A549 (cell line): ENCODE data around the gene OVOL2. TPM values are rescaled to one million over a fixed set of nuclear protein-coding genes. Genes with fewer than 3 reads are reported as not detected.
A peak's percentile ranks its signal among the peaks of the same experiment; 100 is the strongest.

Experiments
- ATAC-seq, 2 experiments: fragments of 200-7000 bp in 1 of 2; fragments of >200 bp in 1 of 2; cut with Nextera tagmentation in 1 of 2; cut with Tn5 transposase in 1 of 2; 3 replicates each; pipeline versions ENCODE4 v1.8.0 to v1.9.1; 2018 to 2020; ENCODE audit warnings: mild to moderate bottlenecking in 1 of 2, moderate library complexity in 1 of 2
- CTCF ChIA-PET: fragments of 300-600 bp; sonication (Branson Sonifier 250); formaldehyde crosslinking; extraction: SDS; loops from one replicate; lab custom pipeline; 2021; ENCODE audit warnings: antibody characterized with exemption, inconsistent platforms; lab: Yijun Ruan, JAX
- POLR2A ChIA-PET: fragments of 350-600 bp; formaldehyde crosslinking; extraction: SDS; loops from one replicate; lab custom pipeline; 2021; ENCODE audit warnings: antibody characterized with exemption, inconsistent platforms; lab: Yijun Ruan, JAX
- DNase-seq, 2 experiments: peaks; one replicate each; pipeline versions ENCODE4 v3.0.0 to v3.0.0-alpha.2; 2011 to 2016; ENCODE audit warnings: low read depth in 1 of 2, low spot score in 1 of 2
- FAIRE-seq: peaks from 2 replicates; lab custom pipeline; 2011; peaks lifted over from hg19 to GRCh38; lab: Jason Lieb, UNC
- H3K27ac ChIP-seq, 2 experiments: fragments of >200 bp; sonication (Bioruptor Twin); formaldehyde crosslinking; 3 replicates each; pipeline ENCODE4 v1.5.1; 2016 to 2017
- H3K4me1 ChIP-seq: fragments of >200 bp; sonication (Bioruptor Twin); formaldehyde crosslinking; 3 replicates; pipeline ENCODE4 v1.6.1; 2016
- H3K4me2 ChIP-seq: fragments of >200 bp; sonication (Bioruptor Twin); formaldehyde crosslinking; 3 replicates; pipeline ENCODE4 v1.6.1; 2016
- H3K4me3 ChIP-seq: fragments of >200 bp; sonication (Bioruptor Twin); formaldehyde crosslinking; 3 replicates; pipeline ENCODE4 v1.5.1; 2016
- H3K9me3 ChIP-seq: fragments of >200 bp; sonication (Bioruptor Twin); formaldehyde crosslinking; 3 replicates; pipeline ENCODE4 v1.6.1; 2016
- CBX2 ChIP-seq: fragments of 200-600 bp; sonication (generic); IDR thresholded peaks from 2 replicates; pipeline ENCODE4 v1.6.1; 2016; ENCODE audit warnings: low read depth, mild to moderate bottlenecking, borderline replicate concordance
- CBX8 ChIP-seq: fragments of 200-600 bp; sonication (generic); IDR thresholded peaks from 2 replicates; pipeline ENCODE4 v1.6.1; 2016
- CEBPB ChIP-seq, 2 experiments: fragments of >200 bp in 1 of 2; sonication (Bioruptor Twin) in 1 of 2; formaldehyde crosslinking in 1 of 2; IDR thresholded peaks; 2 replicates each; pipeline ENCODE4 v1.6.1; 2012 to 2016
- EHMT2 ChIP-seq: fragments of 200-600 bp; sonication (generic); IDR thresholded peaks from 2 replicates; pipeline ENCODE4 v1.6.1; 2016; ENCODE audit warnings: antibody characterized with exemption, low read depth, mild to moderate bottlenecking, moderate library complexity
- EP300 ChIP-seq, 2 experiments: fragments of >200 bp; sonication (Bioruptor Twin); formaldehyde crosslinking; IDR thresholded peaks; 2 replicates in 1 of 2; 3 replicates in 1 of 2; pipeline ENCODE4 v1.6.1; 2016 to 2017
- ESRRA ChIP-seq: fragments of 150-350 bp; IDR thresholded peaks from 2 replicates; pipeline ENCODE4 v1.6.1; 2014; ENCODE audit warnings: mild to moderate bottlenecking, low read length, borderline replicate concordance
- FOXS1 ChIP-seq: fragments of 250-450 bp; sonication (Bioruptor Pico); IDR thresholded peaks from 2 replicates; pipeline ENCODE4 v1.5.0; 2020; ENCODE audit warnings: mild to moderate bottlenecking, moderate library complexity
- HDAC2 ChIP-seq: fragments of 200-600 bp; sonication (generic); IDR thresholded peaks from 2 replicates; pipeline ENCODE4 v1.6.1; 2016
- HOXA7 ChIP-seq: fragments of 250-450 bp; sonication (Bioruptor Pico); IDR thresholded peaks from 2 replicates; pipeline ENCODE4 v1.5.0; 2020; ENCODE audit warnings: mild to moderate bottlenecking, moderate library complexity
- HOXB5 ChIP-seq: fragments of 250-450 bp; sonication (Bioruptor Pico); IDR thresholded peaks from 2 replicates; pipeline ENCODE4 v1.5.0; 2020; ENCODE audit warnings: mild to moderate bottlenecking, moderate library complexity
- MAFK ChIP-seq: fragments of 450-650 bp; IDR thresholded peaks from 2 replicates; pipeline ENCODE4 v1.6.1; 2014; ENCODE audit not compliant: partially characterized antibody
- MAZ ChIP-seq: fragments of 150-350 bp; IDR thresholded peaks from 2 replicates; pipeline ENCODE4 v1.6.1; 2014; ENCODE audit warnings: antibody characterized with exemption, low read depth, low read length, borderline replicate concordance
- MYC ChIP-seq: IDR thresholded peaks from 2 replicates; pipeline ENCODE4 v1.6.1; 2012; ENCODE audit warnings: mild to moderate bottlenecking, inconsistent platforms, low read length, improper control_type of control experiment, borderline replicate concordance
- POLR2AphosphoS2 ChIP-seq: conservative IDR thresholded peaks from 2 replicates; pipeline ENCODE4 v1.6.1; 2012; ENCODE audit warnings: low read length, improper control_type of control experiment, inconsistent platforms
- RAD21 ChIP-seq, 2 experiments: fragments of >200 bp in 1 of 2; sonication (Bioruptor Twin) in 1 of 2; formaldehyde crosslinking in 1 of 2; IDR thresholded peaks in 1 of 2; conservative IDR thresholded peaks in 1 of 2; 2 replicates in 1 of 2; 3 replicates in 1 of 2; pipeline ENCODE4 v1.6.1; 2012 to 2018; ENCODE audit warnings: inconsistent platforms in 1 of 2
- RARB ChIP-seq: fragments of 250-450 bp; sonication (Bioruptor Pico); IDR thresholded peaks from 2 replicates; pipeline ENCODE4 v1.8.0; 2021; ENCODE audit warnings: mild to moderate bottlenecking, moderate library complexity
- RCOR1 ChIP-seq: fragments of 150-350 bp; IDR thresholded peaks from 2 replicates; pipeline ENCODE4 v1.6.1; 2014; ENCODE audit warnings: antibody characterized with exemption, low read length, low read depth
- RNF2 ChIP-seq: fragments of 200-600 bp; sonication (generic); IDR thresholded peaks from 2 replicates; pipeline ENCODE4 v1.6.1; 2016; ENCODE audit warnings: low read depth, mild to moderate bottlenecking, antibody characterized with exemption, moderate library complexity, borderline replicate concordance
- TFCP2L1 ChIP-seq: fragments of 250-450 bp; sonication (Bioruptor Pico); IDR thresholded peaks from 2 replicates; pipeline ENCODE4 v1.5.0; 2021; ENCODE audit warnings: mild to moderate bottlenecking
- TP53 ChIP-seq: fragments of 250-450 bp; sonication (Bioruptor Pico); IDR thresholded peaks from 2 replicates; pipeline ENCODE4 v1.5.0; 2021; ENCODE audit warnings: mild to moderate bottlenecking, moderate library complexity
- WGBS: methylation state at CpG from one replicate; pipeline ENCODE4 v1.1.6; 2017; ENCODE audit errors: missing lambda C conversion rate; 5-methylcytosine and 5-hydroxymethylcytosine counted together
- polyA plus RNA-seq, 4 experiments: library from polyadenylated mRNA; depleted of rRNA in 3 of 4; stranded (reverse); fragments of >200 nt; fragmentation: RNase III in 1 of 4; extraction: RNeasy Plus Mini Kit Qiagen cat#74134 plus additional on column Dnase treatment in 1 of 4; gene quantifications; 2 replicates in 3 of 4; 3 replicates in 1 of 4; pipeline ENCODE4 v1.2.3, GENCODE V29; 2011 to 2017
- TF ChIP-seq, protein P1 (sequence below): fragments of >200 bp; sonication (Bioruptor Twin); formaldehyde crosslinking; IDR thresholded peaks from 3 replicates; pipeline ENCODE4 v1.5.1; 2016
- TF ChIP-seq, protein P2 (sequence below): IDR thresholded peaks from 2 replicates; pipeline ENCODE4 v1.6.1; 2012; ENCODE audit warnings: low read depth, borderline replicate concordance

The OVOL2 gene
- polyA plus RNA-seq, 2 of the 4 experiments (the other 2 are of a cell fraction) = not detected

DNA sequence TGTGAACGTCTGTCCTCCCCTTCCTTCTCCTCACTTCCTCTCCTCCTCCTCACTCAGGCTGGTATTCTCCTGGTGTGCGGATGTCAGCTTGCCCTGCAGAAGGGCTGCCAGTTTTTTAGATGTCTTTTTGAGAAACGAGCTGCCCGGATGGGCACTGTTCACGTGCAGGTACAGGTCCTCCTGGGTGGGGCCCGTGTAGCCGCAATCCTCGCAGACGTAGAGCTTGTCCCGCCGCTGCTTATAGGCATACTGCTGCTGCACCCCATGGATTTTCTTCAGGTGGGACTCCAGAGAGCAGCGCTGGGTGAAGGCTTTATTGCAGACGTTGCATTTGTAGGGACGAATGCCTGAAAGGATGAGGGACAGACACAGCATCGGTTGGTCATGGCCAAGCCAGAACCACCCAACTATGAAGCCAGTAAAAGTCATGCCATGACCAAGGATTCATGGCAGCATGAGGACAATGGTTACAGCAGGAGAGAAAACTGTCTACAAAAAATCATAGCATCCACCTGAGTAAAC is 33.0 kb downstream of the OVOL2 start:
- H3K4me3 ChIP-seq = no peak overlapping the region
- WGBS = 56% methylated on average over 15 of the region's 15 CpGs
- CTCF ChIA-PET = no interaction called here
- FAIRE-seq = no peak
- no peak for TF ChIP-seq EHMT2
- peak; percentile 34 for TF ChIP-seq MAFK
- TF ChIP-seq, all 56 proteins: peak for 1
- Histone ChIP-seq H3K9me3 (peaks cover 7% of the 10 kb centered on the region; the same call in 2 of the 3 replicates), H3K4me1 (no peaks in the 10 kb centered on the region), H3K27ac (no peak overlapping the region), H3K4me2 (no peak overlapping the region)
- ATAC-seq (peak in 1 of 2 experiments; percentile 35; a peak in 3 of 6 replicates), DNase-seq (no peak)
- POLR2A ChIA-PET = no interaction called here

DNA sequence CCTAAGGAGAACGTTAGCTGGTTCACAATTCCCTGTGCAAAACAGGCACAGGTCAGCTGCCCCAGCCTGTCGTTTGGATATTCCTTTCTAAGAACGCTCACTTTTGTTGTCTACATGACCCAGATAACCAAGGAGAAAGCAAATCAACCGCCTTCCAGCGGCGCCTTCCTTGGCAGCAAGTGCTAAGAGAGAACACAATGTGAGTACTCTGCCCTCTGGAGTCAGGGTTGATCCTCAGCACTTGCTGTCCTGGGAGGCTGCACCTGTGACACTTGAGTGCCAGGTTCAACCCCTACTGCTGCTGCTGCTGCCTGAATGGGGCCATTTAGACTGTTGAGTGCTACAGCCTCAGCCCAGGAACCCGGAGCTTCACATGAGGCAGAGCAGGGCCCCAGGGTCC is 36.8 kb downstream of the OVOL2 start:
- H3K4me2 ChIP-seq = no peak overlapping the region
- DNase-seq (no peak), FAIRE-seq (no peak), ATAC-seq (no peak)
- no peak overlapping the region for H3K4me3 ChIP-seq
- TF ChIP-seq MYC (no peak), MAFK (no peak), ESRRA (no peak), CBX8 (no peak), MAZ (no peak), HOXB5 (CRISPR knock-in tag) (no peak), TFCP2L1 (no peak), EP300 (IDR thresholded peaks at IDR 0.05) (no peak), TP53 (CRISPR knock-in tag) (no peak), HDAC2 (no peak), RCOR1 (no peak)
- ChIA-PET POLR2A (interaction anchor here (0.6 kb wide), 1 partner anchor 21 kb away, joined by 5 read pairs; no protein-coding TSS in a partner anchor), CTCF (interaction anchor here (1.0 to 1.4 kb wide), 3 partner anchors 25 to 255 kb away, joined by 3 to 4 read pairs (median 3); no protein-coding TSS in a partner anchor)
- WGBS = 55% methylated on average over 7 of the region's 7 CpGs
- no peaks in the 10 kb centered on the region for H3K4me1 ChIP-seq
- H3K9me3 ChIP-seq = peaks cover 7% of the 10 kb centered on the region; the same call in 2 of the 3 replicates
- H3K27ac ChIP-seq = no peak overlapping the region

DNA sequence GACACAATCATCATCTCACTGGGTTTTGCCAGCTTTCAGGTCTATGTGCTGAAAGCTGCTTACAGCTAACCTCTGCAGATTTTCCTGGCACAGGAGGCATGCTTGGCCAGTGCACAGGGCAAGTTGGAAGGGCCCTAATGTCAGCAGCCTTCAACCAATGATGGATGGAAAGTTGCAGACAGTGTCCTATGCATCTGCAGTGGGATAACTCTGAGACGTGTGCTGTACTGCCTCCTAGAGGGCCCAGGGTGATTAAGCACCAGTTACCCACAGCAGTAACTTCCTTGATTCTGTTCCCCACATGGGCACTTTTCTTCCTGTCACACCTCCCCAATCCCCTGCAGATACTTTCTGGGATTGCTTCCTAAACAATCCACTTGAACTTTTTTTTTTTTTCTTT is 38.6 kb downstream of the OVOL2 start:
- no peak overlapping the region for H3K27ac ChIP-seq
- no peaks in the 10 kb centered on the region for H3K4me1 ChIP-seq
- ChIA-PET POLR2A (no interaction called here), CTCF (interaction anchor here (0.6 kb wide), 2 partner anchors 235 to 1527 kb away, joined by 3 to 4 read pairs; no protein-coding TSS in a partner anchor)
- FAIRE-seq = no peak
- WGBS = 16% methylated on average over 1 of the region's 1 CpG
- TF ChIP-seq, protein P1, sequence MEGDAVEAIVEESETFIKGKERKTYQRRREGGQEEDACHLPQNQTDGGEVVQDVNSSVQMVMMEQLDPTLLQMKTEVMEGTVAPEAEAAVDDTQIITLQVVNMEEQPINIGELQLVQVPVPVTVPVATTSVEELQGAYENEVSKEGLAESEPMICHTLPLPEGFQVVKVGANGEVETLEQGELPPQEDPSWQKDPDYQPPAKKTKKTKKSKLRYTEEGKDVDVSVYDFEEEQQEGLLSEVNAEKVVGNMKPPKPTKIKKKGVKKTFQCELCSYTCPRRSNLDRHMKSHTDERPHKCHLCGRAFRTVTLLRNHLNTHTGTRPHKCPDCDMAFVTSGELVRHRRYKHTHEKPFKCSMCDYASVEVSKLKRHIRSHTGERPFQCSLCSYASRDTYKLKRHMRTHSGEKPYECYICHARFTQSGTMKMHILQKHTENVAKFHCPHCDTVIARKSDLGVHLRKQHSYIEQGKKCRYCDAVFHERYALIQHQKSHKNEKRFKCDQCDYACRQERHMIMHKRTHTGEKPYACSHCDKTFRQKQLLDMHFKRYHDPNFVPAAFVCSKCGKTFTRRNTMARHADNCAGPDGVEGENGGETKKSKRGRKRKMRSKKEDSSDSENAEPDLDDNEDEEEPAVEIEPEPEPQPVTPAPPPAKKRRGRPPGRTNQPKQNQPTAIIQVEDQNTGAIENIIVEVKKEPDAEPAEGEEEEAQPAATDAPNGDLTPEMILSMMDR = peak; percentile 18; the same call in 1 of the 3 replicates
- no peak for TF ChIP-seq EP300 (IDR thresholded peaks at IDR 0.05)
- peak in 1 of 2 experiments; percentile 28; a peak in 2 of 5 replicates for TF ChIP-seq RAD21 (conservative IDR thresholded peaks at IDR 0.05 in 1 of 2, IDR thresholded peaks at IDR 0.05 in 1 of 2)
- peak; percentile 57 to 85; a peak in 3 of 6 replicates for ATAC-seq
- H3K4me2 ChIP-seq = no peak overlapping the region
- no peak overlapping the region for H3K4me3 ChIP-seq
- H3K9me3 ChIP-seq = peaks cover 7% of the 10 kb centered on the region; the same call in 2 of the 3 replicates
- peak; percentile 26 to 36 for DNase-seq

DNA sequence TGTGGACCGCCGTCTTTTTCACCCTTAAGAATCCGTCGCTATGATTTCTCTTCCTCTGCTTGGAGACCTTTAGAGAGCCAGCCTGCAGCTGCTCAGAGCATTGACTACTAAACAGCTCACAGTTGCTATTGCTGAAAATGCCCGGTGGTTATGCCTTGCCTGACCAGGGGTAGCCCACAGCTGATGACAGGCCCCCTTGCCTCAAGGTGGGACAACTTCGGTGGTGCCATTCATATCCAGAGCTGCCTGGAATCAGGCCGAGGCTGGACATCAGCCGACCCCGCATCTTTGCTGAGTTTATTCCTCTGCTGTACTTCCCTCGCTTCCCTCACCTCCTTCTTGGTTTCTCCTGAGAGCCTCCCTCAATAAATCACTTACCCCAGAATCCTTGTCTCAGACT is 39.6 kb downstream of the OVOL2 start:
- CTCF ChIA-PET = interaction anchor here (1.1 to 1.7 kb wide), 4 partner anchors 11 to 1216 kb away, joined by 3 to 5 read pairs (median 3); no protein-coding TSS in a partner anchor
- 68% methylated on average over 10 of the region's 10 CpGs for WGBS
- no peak for DNase-seq

More for the DNA sequence above, 39.6 kb downstream of the OVOL2 start:
- H3K4me2 ChIP-seq = no peak overlapping the region
- FAIRE-seq (no peak), ATAC-seq (no peak)
- POLR2A ChIA-PET = no interaction called here
- no peaks in the 10 kb centered on the region for H3K4me1 ChIP-seq
- H3K4me3 ChIP-seq = no peak overlapping the region
- peaks cover 7% of the 10 kb centered on the region; the same call in 2 of the 3 replicates for H3K9me3 ChIP-seq
- H3K27ac ChIP-seq = no peak overlapping the region
- TF ChIP-seq RARB (CRISPR knock-in tag) (no peak), CEBPB (IDR thresholded peaks at IDR 0.05) (no peak), POLR2AphosphoS2 (no peak), RNF2 (no peak), HOXA7 (CRISPR knock-in tag) (no peak), EP300 (IDR thresholded peaks at IDR 0.05) (no peak), FOXS1 (CRISPR knock-in tag) (no peak), CBX2 (no peak)
- TF ChIP-seq, protein P1 = no peak
- TF ChIP-seq, protein P2, sequence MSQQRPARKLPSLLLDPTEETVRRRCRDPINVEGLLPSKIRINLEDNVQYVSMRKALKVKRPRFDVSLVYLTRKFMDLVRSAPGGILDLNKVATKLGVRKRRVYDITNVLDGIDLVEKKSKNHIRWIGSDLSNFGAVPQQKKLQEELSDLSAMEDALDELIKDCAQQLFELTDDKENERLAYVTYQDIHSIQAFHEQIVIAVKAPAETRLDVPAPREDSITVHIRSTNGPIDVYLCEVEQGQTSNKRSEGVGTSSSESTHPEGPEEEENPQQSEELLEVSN = no peak
